ENCODE results near the gene SYCP3. TPM values are rescaled to one million over a fixed set of nuclear protein-coding genes. Genes with fewer than 3 reads are reported as not detected.
"Not testable (repeated sequence)": the region's sequence is repeated elsewhere in the genome, so short reads cannot be mapped to it uniquely, and the experiment has no call there.

The SYCP3 gene
- total and polyA plus RNA-seq, 2 donors from 2014 or later = 0.25 to 0.54 TPM

- Histone ChIP-seq H3K27me3 (ENCODE audit: control insufficient read depth, insufficient read depth, low read length) (no peaks in the 10 kb centered on the region), H3K36me3 (ENCODE audit: control insufficient read depth in 2 of 3, insufficient read depth in 3 of 3, low read length in 3 of 3) (peaks cover 0 to 22% (median 5%) of the 10 kb centered on the region in 3 donors), H3K27ac (ENCODE audit: low read depth in 2 of 2, low read length in 2 of 2) (no peak overlapping the region), H3K9ac (ENCODE audit: low read length in 3 of 3) (no peak overlapping the region), H3K4me1 (ENCODE audit: control insufficient read depth in 2 of 3, insufficient read depth in 2 of 3, low read depth in 1 of 3, low read length in 3 of 3) (no peaks in the 10 kb centered on the region), H3K9me3 (ENCODE audit: control insufficient read depth in 2 of 3, insufficient read depth in 1 of 3, low read length in 3 of 3) (no peaks in the 10 kb centered on the region), H3K4me3 (ENCODE audit: low read length in 3 of 3) (no peak overlapping the region)
- intact Hi-C loops (cut with DNase I) = no loop called here
- FAIRE-seq (no peak), DNase-seq (no peak)
- TF ChIP-seq CTCF (IDR thresholded peaks at IDR 0.05; ENCODE audit: borderline replicate concordance, extremely low read depth, insufficient read depth) = no peak
These were observed 1.3 kb upstream of the SYCP3 start for GRCh38 chr12:101740566-101740965.

- peaks cover 0 to 8% (median 0%) of the 10 kb centered on the region in 3 donors for H3K4me1 ChIP-seq (ENCODE audit: control insufficient read depth in 2 of 3, insufficient read depth in 2 of 3, low read depth in 1 of 3, low read length in 3 of 3)
- H3K27ac ChIP-seq (ENCODE audit: low read depth in 2 of 2, low read length in 2 of 2) = no peak overlapping the region
- DNase-seq (no peak), FAIRE-seq (no peak)
- H3K27me3 ChIP-seq (ENCODE audit: control insufficient read depth, insufficient read depth, low read length) = no peaks in the 10 kb centered on the region
- no peaks in the 10 kb centered on the region for H3K9me3 ChIP-seq (ENCODE audit: control insufficient read depth in 2 of 3, insufficient read depth in 1 of 3, low read length in 3 of 3)
- intact Hi-C loops (cut with DNase I) = no loop called here
- H3K36me3 ChIP-seq (ENCODE audit: control insufficient read depth in 2 of 3, insufficient read depth in 3 of 3, low read length in 3 of 3) = peaks cover 0 to 5% (median 0%) of the 10 kb centered on the region in 3 donors
- H3K4me3 ChIP-seq (ENCODE audit: low read length in 3 of 3) = no peak overlapping the region
- no peak for TF ChIP-seq CTCF (IDR thresholded peaks at IDR 0.05; ENCODE audit: borderline replicate concordance, extremely low read depth, insufficient read depth)
- H3K9ac ChIP-seq (ENCODE audit: low read length in 3 of 3) = no peak overlapping the region
These were observed 1.8 kb downstream of the SYCP3 start for GRCh38 chr12:101737476-101737875.

GRCh38 chr12:101734482-101734881 is 4.8 kb downstream of the SYCP3 start:
- H3K4me1 ChIP-seq (ENCODE audit: control insufficient read depth in 2 of 3, insufficient read depth in 2 of 3, low read depth in 1 of 3, low read length in 3 of 3); intact Hi-C loops (cut with DNase I); FAIRE-seq; H3K4me3 ChIP-seq (ENCODE audit: low read length in 3 of 3); H3K27me3 ChIP-seq (ENCODE audit: control insufficient read depth, insufficient read depth, low read length); H3K27ac ChIP-seq (ENCODE audit: low read depth in 2 of 2, low read length in 2 of 2); H3K36me3 ChIP-seq (ENCODE audit: control insufficient read depth in 2 of 3, insufficient read depth in 3 of 3, low read length in 3 of 3); H3K9ac ChIP-seq (ENCODE audit: low read length in 3 of 3); H3K9me3 ChIP-seq (ENCODE audit: control insufficient read depth in 2 of 3, insufficient read depth in 1 of 3, low read length in 3 of 3); DNase-seq: not testable (repeated sequence)

GRCh38 chr12:101733166-101733565 is 6.1 kb downstream of the SYCP3 start:
- intact Hi-C loops (cut with DNase I) = no loop called here
- peak in 2 of 5 donors; percentile 16 to 20 for DNase-seq
- Histone ChIP-seq H3K9ac (ENCODE audit: low read length in 3 of 3) (no peak overlapping the region), H3K4me1 (ENCODE audit: control insufficient read depth in 2 of 3, insufficient read depth in 2 of 3, low read depth in 1 of 3, low read length in 3 of 3) (peaks cover 0 to 8% (median 0%) of the 10 kb centered on the region in 3 donors), H3K36me3 (ENCODE audit: control insufficient read depth in 2 of 3, insufficient read depth in 3 of 3, low read length in 3 of 3) (peaks cover 0 to 6% (median 6%) of the 10 kb centered on the region in 3 donors), H3K27me3 (ENCODE audit: control insufficient read depth, insufficient read depth, low read length) (no peaks in the 10 kb centered on the region), H3K27ac (ENCODE audit: low read depth in 2 of 2, low read length in 2 of 2) (peak overlapping the region in 1 of 2 donors; percentile 5), H3K4me3 (ENCODE audit: low read length in 3 of 3) (no peak overlapping the region), H3K9me3 (ENCODE audit: control insufficient read depth in 2 of 3, insufficient read depth in 1 of 3, low read length in 3 of 3) (no peaks in the 10 kb centered on the region)
- no peak for FAIRE-seq
- TF ChIP-seq CTCF (IDR thresholded peaks at IDR 0.05; ENCODE audit: borderline replicate concordance, extremely low read depth, insufficient read depth) = no peak

Data from kidney (tissue), 14 donors.